Effector memory CD8-positive, alpha-beta T cell (primary cell): Measurements from ENCODE around the gene TMEM254.
"Not testable (repeated sequence)": the region's sequence is repeated elsewhere in the genome, so short reads cannot be mapped to it uniquely, and the experiment has no call there.

Experiments used
- ATAC-seq: fragments of 150-1000 bp; cut with Tn5 transposase; replicated peaks from 2 replicates; pipeline ENCODE4 v1.10.0; 2021; ENCODE audit warnings: mild to moderate bottlenecking, moderate library complexity
- DNase-seq, 3 experiments: peaks; one replicate each; pipeline ENCODE4 v3.0.0; 2021
- H3K27ac Mint-ChIP-seq, 2 donors: one replicate each; pipeline ENCODE4 v1.8.0; 2022; ENCODE audit warnings: mild to moderate bottlenecking in 2 of 2, mixed read lengths in 2 of 2, moderate library complexity in 2 of 2
- H3K27me3 Mint-ChIP-seq, 2 donors: one replicate each; pipeline ENCODE4 v1.8.0; 2022; ENCODE audit warnings: mixed read lengths in 2 of 2
- H3K36me3 Mint-ChIP-seq: one replicate; pipeline ENCODE4 v1.8.0; 2022; ENCODE audit warnings: mild to moderate bottlenecking, moderate library complexity, mixed read lengths; ENCODE audit not compliant: insufficient read depth
- H3K4me1 Mint-ChIP-seq, 2 donors: one replicate each; pipeline ENCODE4 v1.8.0; 2022; ENCODE audit warnings: low read depth in 2 of 2, mixed read lengths in 2 of 2
- H3K4me3 Mint-ChIP-seq, 2 donors: one replicate each; pipeline ENCODE4 v1.8.0; 2022; ENCODE audit warnings: mild to moderate bottlenecking in 2 of 2, mixed read lengths in 2 of 2, moderate library complexity in 2 of 2
- H3K9me3 Mint-ChIP-seq, 2 donors: one replicate each; pipeline ENCODE4 v1.8.0; 2022; ENCODE audit warnings: mixed read lengths in 2 of 2

The TMEM254 gene

GRCh38 chr10:80090121-80090520 is 11.7 kb downstream of the TMEM254 start:
- no peaks in the 10 kb centered on the region for H3K4me1 Mint-ChIP-seq
- H3K36me3 Mint-ChIP-seq = peaks cover 10% of the 10 kb centered on the region
- ATAC-seq (no peak), DNase-seq (no peak)
- H3K27me3 Mint-ChIP-seq = no peaks in the 10 kb centered on the region
- H3K9me3 Mint-ChIP-seq = no peaks in the 10 kb centered on the region
- no peak overlapping the region for H3K4me3 Mint-ChIP-seq
- no peak overlapping the region for H3K27ac Mint-ChIP-seq

- no peak overlapping the region for H3K4me3 Mint-ChIP-seq
- no peaks in the 10 kb centered on the region for H3K9me3 Mint-ChIP-seq
- peaks cover 7 to 29% of the 10 kb centered on the region in 2 donors for H3K27me3 Mint-ChIP-seq
- H3K36me3 Mint-ChIP-seq = peaks cover 5% of the 10 kb centered on the region
- ATAC-seq (no peak), DNase-seq (no peak)
- no peak overlapping the region for H3K27ac Mint-ChIP-seq
- no peaks in the 10 kb centered on the region for H3K4me1 Mint-ChIP-seq
Measured at GRCh38 chr10:80094231-80094630, 15.8 kb downstream of the TMEM254 start.

- peaks cover 7 to 29% of the 10 kb centered on the region in 2 donors for H3K27me3 Mint-ChIP-seq
- not testable (repeated sequence) for H3K9me3 Mint-ChIP-seq, H3K4me1 Mint-ChIP-seq, ATAC-seq, DNase-seq, H3K36me3 Mint-ChIP-seq, H3K4me3 Mint-ChIP-seq, H3K27ac Mint-ChIP-seq
Measured at GRCh38 chr10:80098272-80098671, 19.8 kb downstream of the TMEM254 start.

- not testable (repeated sequence) for H3K9me3 Mint-ChIP-seq, H3K4me1 Mint-ChIP-seq, H3K36me3 Mint-ChIP-seq, H3K4me3 Mint-ChIP-seq, H3K27ac Mint-ChIP-seq, DNase-seq, ATAC-seq
- H3K27me3 Mint-ChIP-seq = peaks cover 7 to 29% of the 10 kb centered on the region in 2 donors
Measured at GRCh38 chr10:80099295-80099694, 20.8 kb downstream of the TMEM254 start.

GRCh38 chr10:80100116-80100515 is 21.7 kb downstream of the TMEM254 start:
- no peak for DNase-seq
- Mint-ChIP-seq H3K4me1 (no peaks in the 10 kb centered on the region), H3K4me3 (no peak overlapping the region), H3K27ac (no peak overlapping the region), H3K36me3 (no peaks in the 10 kb centered on the region), H3K27me3 (peaks cover 7 to 29% of the 10 kb centered on the region in 2 donors), H3K9me3 (no peaks in the 10 kb centered on the region)
- no peak for ATAC-seq

GRCh38 chr10:80100861-80101695 is 22.6 kb downstream of the TMEM254 start:
- H3K27ac Mint-ChIP-seq = no peak overlapping the region
- ATAC-seq (no peak), DNase-seq (no peak)
- no peaks in the 10 kb centered on the region for H3K9me3 Mint-ChIP-seq
- no peak overlapping the region for H3K4me3 Mint-ChIP-seq
- peaks cover 7 to 27% of the 10 kb centered on the region in 2 donors for H3K27me3 Mint-ChIP-seq
- no peaks in the 10 kb centered on the region for H3K36me3 Mint-ChIP-seq
- H3K4me1 Mint-ChIP-seq = no peaks in the 10 kb centered on the region

- DNase-seq (no peak), ATAC-seq (peak; percentile 68)
- Mint-ChIP-seq H3K4me3 (no peak overlapping the region), H3K27ac (peak overlapping the region in 1 of 2 donors; percentile 54), H3K4me1 (no peaks in the 10 kb centered on the region), H3K36me3 (no peaks in the 10 kb centered on the region), H3K9me3 (peaks cover 0 to 8% of the 10 kb centered on the region in 2 donors), H3K27me3 (no peaks in the 10 kb centered on the region)
Measured at GRCh38 chr10:80104066-80104926, 25.8 kb downstream of the TMEM254 start.

GRCh38 chr10:80108576-80109239 is 30.2 kb downstream of the TMEM254 start:
- H3K36me3 Mint-ChIP-seq = no peaks in the 10 kb centered on the region
- H3K27me3 Mint-ChIP-seq = no peaks in the 10 kb centered on the region
- H3K4me3 Mint-ChIP-seq = no peak overlapping the region
- peaks cover 0 to 8% of the 10 kb centered on the region in 2 donors for H3K9me3 Mint-ChIP-seq
- no peak for ATAC-seq
- H3K27ac Mint-ChIP-seq = no peak overlapping the region
- DNase-seq = no peak
- peaks cover 9 to 14% of the 10 kb centered on the region in 2 donors for H3K4me1 Mint-ChIP-seq

- H3K9me3 Mint-ChIP-seq = peaks cover 0 to 8% of the 10 kb centered on the region in 2 donors
- H3K27me3 Mint-ChIP-seq = no peaks in the 10 kb centered on the region
- DNase-seq (no peak), ATAC-seq (no peak)
- H3K4me3 Mint-ChIP-seq = peak overlapping the region; percentile 69 to 83
- peak overlapping the region; percentile 75 to 91 for H3K27ac Mint-ChIP-seq
- peaks cover 9 to 14% of the 10 kb centered on the region in 2 donors for H3K4me1 Mint-ChIP-seq
- H3K36me3 Mint-ChIP-seq = no peaks in the 10 kb centered on the region
Measured at GRCh38 chr10:80110986-80111385, 32.5 kb downstream of the TMEM254 start.

GRCh38 chr10:80118669-80119068 is 40.2 kb downstream of the TMEM254 start:
- no peak for DNase-seq
- Mint-ChIP-seq H3K36me3 (no peaks in the 10 kb centered on the region), H3K27ac (no peak overlapping the region), H3K27me3 (peaks cover 0 to 13% of the 10 kb centered on the region in 2 donors), H3K4me3 (no peak overlapping the region), H3K9me3 (no peaks in the 10 kb centered on the region), H3K4me1 (no peaks in the 10 kb centered on the region)
- ATAC-seq = no peak

GRCh38 chr10:80122110-80122710 is 43.7 kb downstream of the TMEM254 start:
- Mint-ChIP-seq H3K36me3 (no peaks in the 10 kb centered on the region), H3K4me3 (no peak overlapping the region), H3K27me3 (peaks cover 14 to 39% of the 10 kb centered on the region in 2 donors), H3K27ac (no peak overlapping the region), H3K4me1 (no peaks in the 10 kb centered on the region), H3K9me3 (no peaks in the 10 kb centered on the region)
- DNase-seq = no peak
- no peak for ATAC-seq

- ATAC-seq (no peak), DNase-seq (no peak)
- Mint-ChIP-seq H3K27me3 (peaks cover 14 to 41% of the 10 kb centered on the region in 2 donors), H3K4me1 (no peaks in the 10 kb centered on the region), H3K27ac (no peak overlapping the region), H3K4me3 (no peak overlapping the region), H3K36me3 (no peaks in the 10 kb centered on the region), H3K9me3 (no peaks in the 10 kb centered on the region)
Measured at GRCh38 chr10:80122746-80123145, 44.3 kb downstream of the TMEM254 start.

GRCh38 chr10:80126876-80127275 is 48.4 kb downstream of the TMEM254 start:
- Mint-ChIP-seq H3K4me1 (no peaks in the 10 kb centered on the region), H3K36me3 (peaks cover 3% of the 10 kb centered on the region), H3K27me3 (peaks cover 36 to 44% of the 10 kb centered on the region in 2 donors), H3K9me3 (no peaks in the 10 kb centered on the region), H3K27ac (no peak overlapping the region), H3K4me3 (no peak overlapping the region)
- DNase-seq (no peak), ATAC-seq (no peak)
